Adipose tissue (tissue), 3 donors: ENCODE results near the gene LRRC36. TPM values are rescaled to one million over a fixed set of nuclear protein-coding genes. Genes with fewer than 3 reads are reported as not detected.
A peak's percentile ranks its signal among the peaks of the same experiment; 100 is the strongest.

Source experiments
- H3K27ac ChIP-seq: one replicate; pipeline ENCODE4 v1.5.1; 2013; ENCODE audit warnings: low read depth, low read length
- WGBS, 3 donors: extraction: QIAGEN DNeasy Blood & Tissue Kit; methylation state at CpG; one replicate each; pipeline ENCODE4 v1.1.7; 2013; 5-methylcytosine and 5-hydroxymethylcytosine counted together
- polyA plus RNA-seq, 3 donors: library from polyadenylated mRNA; stranded (reverse); fragments of 200-250 nt; gene quantifications; one replicate each; pipeline ENCODE4 v1.2.3, GENCODE V29; 2013
- donor health status: healthy with polysubstance abuse.
- donor health status: Bipolar disorder and iron deficiency.
- donor health status: healthy.

LRRC36 gene
- polyA plus RNA-seq, 3 donors: 0.15 to 1.1 (median 0.82) TPM

- no peak overlapping the region for H3K27ac ChIP-seq
- WGBS, 3 donors: 63 to 81% (median 65%) methylated on average over 10 of the region's 10 CpGs
These were observed 68.5 kb downstream of the LRRC36 start for GRCh38 chr16:67395105-67395457.

DNA sequence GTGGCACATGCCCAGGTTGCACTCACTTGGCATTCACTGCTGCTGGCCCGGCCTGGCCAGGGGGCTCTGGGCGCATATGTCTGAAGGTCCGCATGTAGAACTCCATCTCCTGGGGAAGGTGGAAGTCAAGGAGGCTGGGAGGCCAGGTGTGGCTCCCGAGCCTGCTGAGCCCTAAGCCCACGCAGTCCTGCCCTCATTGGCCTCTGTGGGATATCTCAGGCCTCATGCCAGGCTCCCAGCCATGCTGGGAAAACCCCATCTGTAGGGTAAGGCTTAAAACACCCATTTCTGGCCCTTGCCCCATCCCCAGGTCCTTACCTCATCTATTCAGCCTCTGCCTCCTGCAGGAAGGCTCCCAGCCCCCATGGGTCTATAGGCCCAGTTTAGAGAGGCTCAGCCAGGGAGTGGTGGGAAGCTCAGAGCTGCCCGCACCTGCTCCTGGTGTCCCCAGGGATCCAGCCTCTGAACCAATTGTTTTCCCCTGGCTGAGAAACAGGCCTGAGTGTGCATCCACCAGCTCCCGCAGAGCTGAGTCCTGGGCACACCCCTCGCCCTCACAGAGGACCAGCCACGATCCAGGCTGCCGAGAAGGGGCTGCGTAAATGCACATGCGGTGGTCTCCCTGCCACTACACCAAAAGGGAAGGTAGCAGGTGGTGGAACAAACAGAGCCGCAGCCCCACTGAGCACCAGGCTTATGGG is 69.0 kb downstream of the LRRC36 start:
- WGBS, 3 donors: 44 to 81% (median 77%) methylated on average over 13 of the region's 13 CpGs
- H3K27ac ChIP-seq: no peak overlapping the region

GRCh38 chr16:67396159-67397035 is 69.8 kb downstream of the LRRC36 start:
- 22 to 45% (median 37%) methylated on average over 30 to 31 of the region's 31 CpGs for WGBS, 3 donors
- peak overlapping the region; percentile 19 for H3K27ac ChIP-seq

DNA sequence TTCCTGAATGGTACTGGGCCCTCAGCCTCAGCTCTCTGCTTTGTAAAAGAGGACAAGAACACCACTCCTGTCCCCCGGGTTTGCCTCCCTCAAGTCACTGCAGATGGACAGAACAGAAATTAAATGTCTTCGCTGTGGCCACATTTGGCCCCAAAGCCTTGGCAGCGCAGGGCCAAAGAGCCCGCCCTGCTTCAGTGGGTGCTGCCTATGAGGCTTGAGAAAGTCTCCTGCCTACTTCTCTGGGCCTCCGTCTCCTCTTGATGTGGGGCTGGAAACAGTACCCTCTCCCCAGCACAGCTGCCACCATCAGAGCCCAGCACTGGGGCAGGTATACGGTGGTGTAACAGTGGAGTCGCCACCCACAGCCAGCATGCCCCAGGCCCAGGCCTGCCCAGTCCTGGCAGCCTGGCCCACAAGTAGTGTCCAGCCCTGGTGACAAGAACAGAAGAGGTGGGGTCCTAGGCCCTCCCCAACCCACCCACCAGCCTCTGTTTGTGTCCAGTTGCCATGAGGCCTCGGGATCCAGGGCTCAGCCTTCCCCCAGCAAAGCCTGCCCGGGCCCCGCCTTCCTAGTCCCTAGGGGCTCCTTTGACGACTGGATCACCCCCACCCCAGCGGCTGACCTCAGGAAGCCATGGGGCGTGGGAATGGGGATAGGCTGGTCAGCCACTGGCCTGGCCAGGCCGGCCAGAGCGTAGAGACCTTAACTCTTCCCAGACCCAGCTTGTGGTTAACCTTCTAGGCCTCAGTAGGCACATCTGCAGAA is 70.6 kb downstream of the LRRC36 start:
- WGBS, 3 donors: 56 to 81% (median 65%) methylated on average over 14 to 15 of the region's 15 CpGs
- H3K27ac ChIP-seq: peak overlapping the region; percentile 19

DNA sequence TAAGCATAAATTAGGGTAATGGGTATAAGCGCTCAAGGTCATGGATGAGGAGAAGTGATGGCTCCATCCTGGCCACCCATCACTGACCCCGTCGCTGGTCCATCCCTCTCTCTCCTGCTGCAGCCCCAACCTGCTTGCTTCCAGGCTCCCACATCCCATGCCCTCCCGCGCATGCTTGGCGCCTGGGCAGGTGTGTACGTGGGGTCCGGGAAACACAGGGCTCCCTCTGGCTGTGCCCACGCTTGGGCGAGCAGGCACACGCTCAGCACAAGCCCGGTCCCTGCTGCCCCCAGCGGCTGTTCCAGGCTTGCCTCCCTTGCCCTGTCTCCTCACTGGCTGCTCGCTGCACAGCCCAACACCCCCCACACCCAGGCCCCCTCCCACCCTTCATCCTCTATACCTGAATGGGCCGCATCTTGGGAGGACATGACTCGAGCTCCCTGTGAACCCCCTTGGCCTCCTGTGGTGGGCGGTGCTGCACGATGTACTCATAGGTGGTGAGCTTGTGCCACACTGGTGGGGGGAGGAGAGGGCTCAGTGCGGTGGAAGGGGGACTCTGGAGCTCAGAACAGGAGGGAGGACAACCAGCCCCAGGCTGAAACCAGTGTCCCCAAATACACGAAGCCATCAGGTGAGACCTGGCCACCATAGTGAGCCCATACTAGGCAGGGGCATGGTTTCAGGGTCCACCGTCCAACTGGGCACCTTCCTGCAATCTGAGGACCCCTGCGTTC is 71.4 kb downstream of the LRRC36 start:
- H3K27ac ChIP-seq: no peak overlapping the region
- 81 to 87% (median 86%) methylated on average over 22 of the region's 22 CpGs for WGBS, 3 donors

DNA sequence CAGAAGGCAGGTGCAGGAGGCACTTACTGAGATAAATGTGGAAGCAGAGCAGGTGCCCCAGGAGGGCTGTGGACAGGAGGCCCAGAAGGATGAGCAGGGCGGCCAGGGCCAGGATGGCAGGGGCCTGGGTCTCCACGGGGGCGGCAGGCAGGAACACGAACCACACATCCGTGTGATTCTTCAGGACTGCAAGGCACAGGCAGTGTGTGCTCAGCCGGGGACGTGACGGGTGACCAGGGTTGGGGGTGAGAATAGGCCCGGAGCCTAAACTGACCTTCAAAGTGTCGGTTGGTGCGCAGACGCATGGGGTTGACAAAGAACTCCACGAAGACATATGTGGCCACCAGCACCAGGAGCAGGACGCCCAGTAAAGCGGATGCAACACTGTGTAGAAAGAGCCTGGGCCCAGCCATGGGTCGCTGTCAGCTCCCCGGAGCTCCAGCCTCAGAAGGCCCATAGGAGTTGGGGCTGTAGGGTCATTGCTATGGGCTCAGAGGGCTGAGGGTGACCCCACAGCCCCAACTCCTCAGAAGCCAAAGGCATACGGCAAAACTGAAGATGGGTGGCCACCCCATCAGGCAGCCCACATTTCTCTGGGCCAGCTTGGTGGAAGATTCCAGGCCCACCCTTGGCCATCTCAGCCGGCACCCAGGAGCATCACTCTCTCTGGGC is 72.1 kb downstream of the LRRC36 start:
- H3K27ac ChIP-seq: no peak overlapping the region
- WGBS, 3 donors: 86 to 92% (median 89%) methylated on average over 19 of the region's 19 CpGs

GRCh38 chr16:67399218-67399733 is 72.7 kb downstream of the LRRC36 start:
- H3K27ac ChIP-seq: no peak overlapping the region
- 29 to 30% (median 30%) methylated on average over 42 of the region's 42 CpGs for WGBS, 3 donors

DNA sequence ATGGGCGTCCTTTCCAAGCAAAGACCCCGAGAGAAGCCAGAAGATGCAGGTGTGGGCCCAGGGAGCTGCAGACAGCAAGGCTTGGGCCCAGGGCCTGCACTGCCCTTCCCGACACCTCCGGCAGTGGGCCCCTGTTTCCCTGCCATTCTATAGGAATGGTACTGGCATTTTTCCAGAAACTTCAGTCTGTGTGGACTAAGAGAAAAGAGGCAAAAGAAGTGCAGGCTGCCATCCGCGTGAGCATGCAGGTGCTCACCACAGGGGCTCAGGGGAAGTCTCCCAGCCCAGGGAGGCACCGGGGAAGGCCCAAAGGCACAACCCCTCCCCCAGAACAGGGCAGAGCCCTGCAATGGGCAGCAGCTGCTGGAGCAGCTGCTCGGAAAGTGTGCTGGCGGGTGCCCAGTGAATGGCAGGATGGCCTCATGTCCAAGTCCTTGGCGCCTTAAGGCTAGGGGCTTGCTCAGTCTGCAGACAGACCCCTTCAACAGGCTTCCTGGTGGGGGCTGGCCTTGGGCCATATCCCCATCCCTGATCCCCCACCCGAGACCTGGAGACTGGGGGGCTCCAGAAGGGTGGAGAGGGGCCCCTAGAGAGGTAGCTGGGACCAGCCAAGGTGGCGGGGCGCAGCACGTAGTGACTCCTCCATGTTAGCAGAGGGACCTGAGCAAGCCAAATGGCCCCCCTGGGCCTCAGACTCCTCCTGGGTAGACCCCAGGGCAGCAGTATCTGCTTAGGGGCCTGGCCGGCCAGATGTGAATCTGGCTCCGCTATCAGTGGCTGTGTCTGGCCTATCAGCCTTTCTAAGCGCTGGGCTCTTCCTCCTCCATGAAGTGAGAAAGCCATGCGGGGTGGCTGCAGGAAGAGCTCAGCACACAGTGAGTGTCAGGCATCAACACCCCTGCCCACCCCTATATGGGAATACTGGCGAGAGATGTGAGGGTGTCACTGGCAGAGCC is 73.4 kb downstream of the LRRC36 start:
- H3K27ac ChIP-seq: no peak overlapping the region
- 72 to 81% (median 76%) methylated on average over 17 to 19 of the region's 19 CpGs for WGBS, 3 donors

DNA sequence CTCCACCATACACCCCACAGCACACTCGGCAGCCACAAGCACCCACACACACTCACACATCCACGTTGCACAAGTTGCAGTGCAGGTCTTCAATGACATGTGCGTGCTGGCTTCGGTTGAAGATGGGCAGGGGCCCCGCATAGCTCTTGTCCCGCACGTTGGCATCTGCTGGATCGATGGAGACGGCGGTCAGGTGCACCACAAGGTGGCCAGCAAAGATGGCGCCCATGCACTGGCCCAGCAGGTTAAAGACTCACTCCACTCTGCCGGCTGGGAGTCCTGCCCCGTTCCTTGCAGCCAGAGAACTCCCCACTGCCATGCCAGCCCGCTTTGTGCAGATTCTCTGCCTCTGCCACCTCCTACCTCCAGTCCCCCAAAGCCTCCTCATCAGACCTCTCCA is 74.3 kb downstream of the LRRC36 start:
- no peak overlapping the region for H3K27ac ChIP-seq
- 95% methylated on average over 14 of the region's 14 CpGs for WGBS, 3 donors

DNA sequence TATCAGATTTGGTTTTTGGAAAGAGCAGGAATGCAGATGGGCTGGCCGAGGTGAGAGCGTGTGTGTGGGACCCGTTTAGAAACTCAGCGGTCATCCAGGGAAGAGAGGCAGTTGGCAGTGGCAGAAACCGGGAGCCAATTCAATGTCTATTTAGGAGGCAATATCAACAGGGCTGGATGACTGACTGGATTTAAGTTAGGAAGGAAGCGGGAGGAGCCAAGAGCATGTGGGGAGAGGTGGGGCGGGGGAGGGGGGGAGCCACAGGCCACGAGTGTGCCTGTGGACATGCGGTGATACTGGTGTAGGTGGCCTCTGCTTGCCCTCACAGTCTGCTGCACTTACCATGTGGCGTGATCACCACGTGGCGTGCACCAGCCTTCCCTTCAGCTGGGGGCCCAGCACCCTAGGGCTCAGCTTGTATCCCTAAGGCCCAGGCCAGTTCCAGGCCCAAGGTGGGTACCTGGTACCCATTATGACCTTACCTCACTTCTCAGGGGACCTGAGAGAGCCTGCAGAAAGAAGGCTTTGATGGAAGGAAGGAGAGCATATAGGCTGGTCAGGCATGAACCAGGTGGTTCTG is 77.5 kb downstream of the LRRC36 start:
- H3K27ac ChIP-seq: no peak overlapping the region
- 62 to 76% (median 75%) methylated on average over 12 of the region's 12 CpGs for WGBS, 3 donors

DNA sequence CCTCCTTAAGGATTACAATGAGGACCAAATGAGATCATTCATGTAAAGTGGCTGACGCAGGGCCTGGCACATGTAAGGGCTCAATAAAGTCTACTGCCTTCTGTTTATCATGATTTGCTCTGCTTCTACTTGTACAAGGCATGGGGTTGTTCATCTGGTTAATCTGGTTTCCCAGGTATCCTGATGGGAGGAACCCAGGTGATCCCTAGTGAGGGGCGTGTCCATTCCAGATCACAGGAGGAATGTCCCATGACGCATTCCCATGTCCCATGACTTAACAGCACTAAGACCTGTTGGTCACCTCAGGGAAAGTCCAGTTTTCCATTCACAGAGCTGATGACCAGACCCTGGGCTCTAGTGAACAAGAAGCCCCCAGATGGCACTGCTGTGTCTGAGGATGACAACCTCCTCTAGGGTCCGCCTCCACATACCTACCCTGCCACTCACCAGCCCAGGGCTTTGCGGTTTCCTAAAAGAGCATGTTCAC is 78.2 kb downstream of the LRRC36 start:
- WGBS, 3 donors: 60 to 94% (median 85%) methylated on average over 5 of the region's 5 CpGs
- no peak overlapping the region for H3K27ac ChIP-seq

- H3K27ac ChIP-seq: no peak overlapping the region
These were observed 78.7 kb downstream of the LRRC36 start for GRCh38 chr16:67405336-67405735.

GRCh38 chr16:67406111-67406971 is 79.7 kb downstream of the LRRC36 start:
- H3K27ac ChIP-seq: no peak overlapping the region
- WGBS, 3 donors: 53 to 80% (median 63%) methylated on average over 18 of the region's 18 CpGs

More at GRCh38 chr16:67405336-67405735, 78.7 kb downstream of the LRRC36 start:
- WGBS, 3 donors: 83 to 95% (median 84%) methylated on average over 8 of the region's 8 CpGs

DNA sequence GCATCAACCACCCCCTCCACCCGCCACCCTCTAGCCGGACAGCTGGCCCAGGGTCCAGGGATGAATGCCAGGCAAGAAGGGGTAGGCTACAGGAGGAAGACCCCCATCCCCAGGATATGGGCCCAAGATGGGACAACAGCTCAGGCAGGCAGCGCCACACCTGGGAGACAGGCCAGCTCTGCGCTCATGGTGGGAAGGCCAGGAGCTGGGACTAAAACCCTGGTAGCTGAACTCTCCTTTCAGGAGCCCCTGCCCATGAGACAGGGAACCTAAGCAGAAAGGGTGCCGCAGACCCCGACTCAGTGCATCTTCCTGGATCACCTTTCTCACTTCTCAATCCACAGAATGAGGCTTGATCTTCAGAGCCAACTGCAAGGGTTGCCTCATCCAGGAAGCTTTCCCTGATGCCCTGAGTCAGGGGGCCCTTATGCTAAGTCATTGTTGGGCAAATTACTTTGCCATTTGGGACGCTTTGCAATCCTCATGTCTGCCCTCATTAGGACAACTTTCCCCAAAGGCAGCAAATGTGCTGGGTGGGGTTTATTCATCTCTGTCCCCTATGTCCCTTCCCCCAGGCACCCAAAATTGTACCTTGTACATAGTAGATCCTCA is 80.7 kb downstream of the LRRC36 start:
- 79 to 93% (median 91%) methylated on average over 7 of the region's 7 CpGs for WGBS, 3 donors
- H3K27ac ChIP-seq: no peak overlapping the region
